ENCODE results near the gene LSM14B. TPM values are rescaled to one million over a fixed set of nuclear protein-coding genes. Genes with fewer than 3 reads are reported as not detected.

The LSM14B gene
- total RNA-seq, 1 experiment from 2014 or later: 51.8 TPM

GRCh38 chr20:62134735-62135231 is 12.5 kb downstream of the LSM14B start:
- H3K4me2 ChIP-seq (ENCODE audit: low read length): no peak overlapping the region
- peaks cover 11% of the 10 kb centered on the region for H3K79me2 ChIP-seq (ENCODE audit: low read length)
- H3K9ac ChIP-seq (ENCODE audit: low read length): no peak overlapping the region
- no peak overlapping the region for H2AFZ ChIP-seq (ENCODE audit: low read length)
- intact Hi-C loops (cut with micrococcal nuclease): no loop called here
- H3K4me3 ChIP-seq (ENCODE audit: low read length): no peak overlapping the region
- peaks cover 31% of the 10 kb centered on the region for H4K20me1 ChIP-seq (ENCODE audit: low read length)
- H3K9me3 ChIP-seq (ENCODE audit: low read length): no peaks in the 10 kb centered on the region
- no peaks in the 10 kb centered on the region for H3K9me2 ChIP-seq (replicated peaks; ENCODE audit: low read length)
- no peaks in the 10 kb centered on the region for H3K27me3 ChIP-seq (ENCODE audit: low read length)
- H3K27ac ChIP-seq (ENCODE audit: low read length): no peak overlapping the region
- no peaks in the 10 kb centered on the region for H3F3A ChIP-seq (ENCODE audit: low read length, unreplicated experiment)
- no peak for DNase-seq
- ATAC-seq: no peak
- no TSS peak for BruUV-seq (replicated peaks)
- no peaks in the 10 kb centered on the region for H3K4me1 ChIP-seq (ENCODE audit: insufficient read depth, low read length)
- ChIA-PET CTCF (no interaction called here), POLR2A (ENCODE audit: unreplicated experiment) (interaction anchor here (0.6 kb wide), 1 partner anchor 721 kb away, joined by 12 read pairs; no protein-coding TSS in a partner anchor)
- no peak for TF ChIP-seq EZH2phosphoT487 (IDR thresholded peaks at IDR 0.05; ENCODE audit: borderline replicate concordance, low read length)
- TF ChIP-seq CTCF (conservative IDR thresholded peaks at IDR 0.05; ENCODE audit: low read depth, low read length): no peak
- H3K36me3 ChIP-seq (ENCODE audit: low read depth, low read length): peaks cover 65% of the 10 kb centered on the region

- CTCF ChIA-PET: no interaction called here
- POLR2A ChIA-PET (ENCODE audit: unreplicated experiment): no interaction called here
- Histone ChIP-seq H3K4me2 (ENCODE audit: low read length) (no peak overlapping the region), H3K9ac (ENCODE audit: low read length) (no peak overlapping the region), H3K9me3 (ENCODE audit: low read length) (no peaks in the 10 kb centered on the region), H2AFZ (ENCODE audit: low read length) (no peak overlapping the region), H3K4me1 (ENCODE audit: insufficient read depth, low read length) (peaks cover 2% of the 10 kb centered on the region; the same call in 1 of the 2 replicates), H3F3A (ENCODE audit: low read length, unreplicated experiment) (no peaks in the 10 kb centered on the region), H3K27me3 (ENCODE audit: low read length) (no peaks in the 10 kb centered on the region), H3K27ac (ENCODE audit: low read length) (no peak overlapping the region), H3K36me3 (ENCODE audit: low read depth, low read length) (peaks cover 70% of the 10 kb centered on the region), H4K20me1 (ENCODE audit: low read length) (peaks cover 40% of the 10 kb centered on the region), H3K4me3 (ENCODE audit: low read length) (no peak overlapping the region), H3K9me2 (replicated peaks; ENCODE audit: low read length) (no peaks in the 10 kb centered on the region), H3K79me2 (ENCODE audit: low read length) (peaks cover 21% of the 10 kb centered on the region)
- ATAC-seq (no peak), DNase-seq (no peak)
- BruUV-seq (replicated peaks): no TSS peak
- TF ChIP-seq EZH2phosphoT487 (IDR thresholded peaks at IDR 0.05; ENCODE audit: borderline replicate concordance, low read length) (no peak), CTCF (conservative IDR thresholded peaks at IDR 0.05; ENCODE audit: low read depth, low read length) (no peak), EZH2 (IDR thresholded peaks at IDR 0.05; ENCODE audit: low read length, unreplicated experiment) (no peak)
- intact Hi-C loops (cut with micrococcal nuclease): loop anchor here (2.0 kb wide), 2 partner anchors 13 to 71 kb away; partner anchors contain the start of genes LSM14B and TAF4
Observed at GRCh38 chr20:62135573-62136266, 13.4 kb downstream of the LSM14B start.
